Psoas muscle (tissue), 8 donors: ENCODE data around the gene ADSS2. TPM values are rescaled to one million over a fixed set of nuclear protein-coding genes. Genes with fewer than 3 reads are reported as not detected.
A peak's percentile ranks its signal among the peaks of the same experiment; 100 is the strongest.

Source experiments
- ATAC-seq, 4 donors: fragments of 200-7000 bp; cut with Tn5 transposase; one replicate each; pipeline ENCODE4 v1.9.1; 2020; ENCODE audit warnings: moderate library complexity in 3 of 4, mild to moderate bottlenecking in 2 of 4
- DNase-seq, 2 donors: peaks; one replicate each; pipeline ENCODE4 v3.0.0-alpha.2; 2020
- H3K27ac ChIP-seq: fragments of 200-600 bp; one replicate; pipeline ENCODE4 v1.8.0; 2022
- H3K27me3 ChIP-seq, 3 donors: fragments of 200-600 bp in 1 of 3; one replicate each; pipeline versions ENCODE4 v1.6.1 to v1.8.0; 2013 to 2022; ENCODE audit warnings: low read length in 2 of 3, mild to moderate bottlenecking in 2 of 3, moderate library complexity in 1 of 3; ENCODE audit not compliant: insufficient read depth in 3 of 3
- H3K36me3 ChIP-seq, 2 donors: fragments of 200-600 bp in 1 of 2; one replicate each; pipeline versions ENCODE4 v1.6.1 to v1.8.0; 2013 to 2022; ENCODE audit warnings: low read depth in 1 of 2, mild to moderate bottlenecking in 1 of 2, moderate library complexity in 1 of 2; ENCODE audit not compliant: insufficient read depth in 1 of 2
- H3K4me1 ChIP-seq: fragments of 200-600 bp; one replicate; pipeline ENCODE4 v1.8.0; 2022
- H3K4me3 ChIP-seq: fragments of 200-600 bp; one replicate; pipeline ENCODE4 v1.8.0; 2022; ENCODE audit warnings: mild to moderate bottlenecking
- H3K9me3 ChIP-seq: fragments of 200-600 bp; one replicate; pipeline ENCODE4 v1.8.0; 2022
- CTCF ChIP-seq: fragments of 200-600 bp; IDR thresholded peaks from one replicate; pipeline ENCODE4 v1.8.0; 2022; ENCODE audit warnings: antibody characterized with exemption
- WGBS, 3 donors: extraction: QIAGEN DNeasy Blood & Tissue Kit; methylation state at CpG; one replicate each; pipeline versions ENCODE4 v1.1.6 to v1.1.7; 2013; 5-methylcytosine and 5-hydroxymethylcytosine counted together
- intact Hi-C, 2 donors: fragments of 100-400 bp; cut with DNase I; formaldehyde crosslinking; loops; one replicate each; pipeline versions ENCODE4 v1.11.0 to v1.14.2; 2022
- polyA plus RNA-seq, 3 donors: library from polyadenylated mRNA; stranded (reverse); fragments of 200-250 nt; gene quantifications; one replicate each; pipeline ENCODE4 v1.2.3, GENCODE V29; 2013
- total RNA-seq, 4 donors: library from RNA; stranded (reverse); fragmentation: NEBNext Ultra II Directional in 2 of 4; extraction: Animal tissue kit (Norgen Biotek cat#: 25700) in 2 of 4; gene quantifications; one replicate each; pipeline versions ENCODE4 v1.2.1 to v1.2.4, GENCODE V29; 2021 to 2023
- donor health status: healthy with polysubstance abuse.
- donor health status: DM: no; HTN: no; CAD: no; lungs with moderate emphysema.
- donor health status: Bipolar disorder and iron deficiency.
- donor health status: healthy.
- donor health status: DM: yes; HTN: yes; CAD: no.
- donor health status: DM: no; HTN: no; CAD: no.
- donor health status: DM: no; HTN: no; CAD: no.
- donor health status: DM: yes; HTN: yes; CAD: no.

ADSS2 gene
- total and polyA plus RNA-seq, 7 donors, result 5.7 to 19.2 (median 12.3) TPM

- H3K4me3 ChIP-seq, result peak overlapping the region; percentile 97
- no peaks in the 10 kb centered on the region for H3K27me3 ChIP-seq
- H3K27ac ChIP-seq, result peak overlapping the region; percentile 93
- ATAC-seq (peak; percentile 96 to 99 (median 98)), DNase-seq (peak; percentile 100)
- H3K9me3 ChIP-seq, result no peaks in the 10 kb centered on the region
- H3K36me3 ChIP-seq, result no peaks in the 10 kb centered on the region
- peak; percentile 42 for TF ChIP-seq CTCF
- peaks cover 22% of the 10 kb centered on the region for H3K4me1 ChIP-seq
- intact Hi-C loops, result loop anchor here in 1 of 2 donors (5.0 kb wide), 1 partner anchor 200 kb away; the partner anchor contains the start of gene DESI2
- 4 to 7% (median 7%) methylated on average over 39 to 47 of the region's 47 CpGs for WGBS, 3 donors
Measured at GRCh38 chr1:244451951-244452795, 464 bp upstream of the ADSS2 start.

- H3K9me3 ChIP-seq, result no peaks in the 10 kb centered on the region
- 0 to 1% (median 0%) methylated on average over 38 to 41 of the region's 41 CpGs for WGBS, 3 donors
- peaks cover 29% of the 10 kb centered on the region for H3K4me1 ChIP-seq
- peak overlapping the region; percentile 93 for H3K27ac ChIP-seq
- no peak for TF ChIP-seq CTCF
- no peaks in the 10 kb centered on the region for H3K27me3 ChIP-seq
- intact Hi-C loops, result loop anchor here in 1 of 2 donors (5.0 kb wide), 1 partner anchor 201 kb away; the partner anchor contains the start of gene DESI2
- H3K4me3 ChIP-seq, result peak overlapping the region; percentile 97
- H3K36me3 ChIP-seq, result no peaks in the 10 kb centered on the region
- ATAC-seq, result peak; percentile 16 to 58 (median 18)
- DNase-seq, result peak; percentile 63 to 77
Measured at GRCh38 chr1:244450597-244451538, 841 bp downstream of the ADSS2 start.

- Histone ChIP-seq H3K4me3 (peak overlapping the region; percentile 97), H3K27ac (peak overlapping the region; percentile 93), H3K4me1 (peaks cover 38% of the 10 kb centered on the region), H3K36me3 (no peaks in the 10 kb centered on the region), H3K9me3 (no peaks in the 10 kb centered on the region), H3K27me3 (no peaks in the 10 kb centered on the region)
- ATAC-seq (no peak), DNase-seq (no peak)
- TF ChIP-seq CTCF, result no peak
- 78 to 84% (median 81%) methylated on average over 8 of the region's 8 CpGs for WGBS, 3 donors
- intact Hi-C loops, result loop anchor here in 1 of 2 donors (5.0 kb wide), 1 partner anchor 202 kb away; the partner anchor contains the start of gene DESI2
Measured at GRCh38 chr1:244449936-244450508, 1.7 kb downstream of the ADSS2 start.

GRCh38 chr1:244448279-244449036, 3.3 kb downstream of the ADSS2 start:
- no peaks in the 10 kb centered on the region for H3K9me3 ChIP-seq
- WGBS, 3 donors, result 79 to 92% (median 81%) methylated on average over 5 of the region's 5 CpGs
- no peak overlapping the region for H3K4me3 ChIP-seq
- DNase-seq, result no peak
- no peaks in the 10 kb centered on the region for H3K36me3 ChIP-seq
- no peak overlapping the region for H3K27ac ChIP-seq
- H3K4me1 ChIP-seq, result peaks cover 44% of the 10 kb centered on the region
- no peak for ATAC-seq
- TF ChIP-seq CTCF, result no peak
- intact Hi-C loops, result no loop called here
- H3K27me3 ChIP-seq, result no peaks in the 10 kb centered on the region
